DOHH2 (cell line): Measurements from ENCODE around the gene FAM219B.

Experiments
- EZH2phosphoT487 ChIP-seq: fragments of 200-600 bp; sonication (generic); IDR thresholded peaks from 2 replicates; pipeline ENCODE4 v1.6.1; 2017; ENCODE audit warnings: borderline replicate concordance, mild to moderate bottlenecking, antibody characterized with exemption, low read length, moderate library complexity, mixed read lengths
- TF ChIP-seq, protein P1 (sequence below): fragments of 200-600 bp; sonication (generic); IDR thresholded peaks from one replicate; pipeline ENCODE4 v1.5.1; 2014; ENCODE audit warnings: antibody characterized with exemption, mild to moderate bottlenecking, low read depth, low read length; ENCODE audit not compliant: poor library complexity, severe bottlenecking

DNA sequence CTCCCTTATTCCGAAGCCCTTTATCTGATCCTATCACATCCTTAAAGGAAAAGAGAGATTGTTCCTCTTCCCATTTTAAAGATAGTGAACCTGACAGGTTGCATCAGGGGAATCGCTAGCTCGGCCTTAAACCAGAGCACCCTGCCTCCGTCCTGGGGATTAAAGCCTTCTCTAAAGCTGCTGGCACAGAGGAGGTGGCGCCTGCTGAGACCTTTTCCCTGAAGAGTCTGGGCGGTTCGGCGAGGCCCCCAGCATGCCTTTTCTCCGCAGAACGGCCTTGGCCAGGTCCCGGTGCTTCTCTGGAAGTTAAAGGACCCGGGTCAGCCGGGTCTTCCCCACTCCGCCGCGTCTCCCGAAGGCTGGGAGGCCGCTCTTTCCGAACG lies 593 bp downstream of the FAM219B start:
- TF ChIP-seq, protein P1, sequence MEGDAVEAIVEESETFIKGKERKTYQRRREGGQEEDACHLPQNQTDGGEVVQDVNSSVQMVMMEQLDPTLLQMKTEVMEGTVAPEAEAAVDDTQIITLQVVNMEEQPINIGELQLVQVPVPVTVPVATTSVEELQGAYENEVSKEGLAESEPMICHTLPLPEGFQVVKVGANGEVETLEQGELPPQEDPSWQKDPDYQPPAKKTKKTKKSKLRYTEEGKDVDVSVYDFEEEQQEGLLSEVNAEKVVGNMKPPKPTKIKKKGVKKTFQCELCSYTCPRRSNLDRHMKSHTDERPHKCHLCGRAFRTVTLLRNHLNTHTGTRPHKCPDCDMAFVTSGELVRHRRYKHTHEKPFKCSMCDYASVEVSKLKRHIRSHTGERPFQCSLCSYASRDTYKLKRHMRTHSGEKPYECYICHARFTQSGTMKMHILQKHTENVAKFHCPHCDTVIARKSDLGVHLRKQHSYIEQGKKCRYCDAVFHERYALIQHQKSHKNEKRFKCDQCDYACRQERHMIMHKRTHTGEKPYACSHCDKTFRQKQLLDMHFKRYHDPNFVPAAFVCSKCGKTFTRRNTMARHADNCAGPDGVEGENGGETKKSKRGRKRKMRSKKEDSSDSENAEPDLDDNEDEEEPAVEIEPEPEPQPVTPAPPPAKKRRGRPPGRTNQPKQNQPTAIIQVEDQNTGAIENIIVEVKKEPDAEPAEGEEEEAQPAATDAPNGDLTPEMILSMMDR, result no peak
- no peak for TF ChIP-seq EZH2phosphoT487
